AG04450 (cell line): ENCODE results near the gene KLHL33. TPM values are rescaled to one million over a fixed set of nuclear protein-coding genes. Genes with fewer than 3 reads are reported as not detected.

ENCODE experiments used
- CTCF ChIA-PET: fragments of 300-600, 350-600 bp; formaldehyde crosslinking; extraction: SDS; loops from one replicate; lab custom pipeline; 2022; ENCODE audit warnings: antibody characterized with exemption, inconsistent platforms; lab: Charles Lee
- POLR2A ChIA-PET: fragments of 350-600 bp; formaldehyde crosslinking; extraction: SDS; loops from one replicate; lab custom pipeline; 2021; ENCODE audit warnings: antibody characterized with exemption, inconsistent platforms; lab: Yijun Ruan, JAX
- DNase-seq: peaks from one replicate; pipeline ENCODE4 v3.0.0-alpha.2; 2011; ENCODE audit warnings: low read depth, low spot score
- H3K27ac ChIP-seq: one replicate; pipeline ENCODE4 v1.5.1; 2012; ENCODE audit warnings: low read depth, low read length, control low read depth
- H3K27me3 ChIP-seq: one replicate; pipeline ENCODE4 v1.6.0; 2012; ENCODE audit warnings: low read length; ENCODE audit not compliant: control insufficient read depth, insufficient read depth
- H3K4me3 ChIP-seq: 2 replicates; pipeline ENCODE4 v1.5.1; 2011; ENCODE audit warnings: mild to moderate bottlenecking, low read depth, low read length, control low read depth
- H3K9me3 ChIP-seq: 2 replicates; pipeline ENCODE4 v1.5.1; 2012; ENCODE audit warnings: low read length; ENCODE audit not compliant: control insufficient read depth, insufficient read depth
- CTCF ChIP-seq: IDR thresholded peaks from 2 replicates; pipeline ENCODE4 v1.5.1; 2011; ENCODE audit warnings: low read depth, low read length, control low read depth, inconsistent platforms
- polyA plus RNA-seq: library from polyadenylated mRNA; depleted of rRNA; stranded (reverse); fragments of >200 nt; gene quantifications from 2 replicates; pipeline ENCODE4 v1.2.3, GENCODE V29; 2011

Gene KLHL33
- polyA plus RNA-seq, 1 experiment = 0.06 TPM

DNA sequence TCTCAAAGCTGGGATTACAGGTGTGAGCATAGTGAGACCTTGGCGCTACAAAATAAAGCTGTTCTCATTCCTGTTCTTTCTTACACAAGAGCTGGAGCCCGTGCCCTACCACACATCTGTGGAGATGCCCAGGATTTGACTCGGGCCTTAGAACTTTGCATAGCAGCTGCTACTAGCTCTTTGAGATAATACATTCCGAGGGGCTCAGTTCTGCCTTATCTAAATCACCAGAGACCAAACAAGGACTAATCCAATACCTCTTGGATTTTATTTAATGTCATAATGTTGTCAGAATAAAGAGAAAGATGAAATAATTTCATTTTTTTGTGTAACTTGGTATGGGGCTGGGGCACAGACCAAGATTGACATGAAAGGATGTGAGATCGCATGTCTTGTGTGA is 40.8 kb upstream of the KLHL33 start:
- no peak overlapping the region for H3K4me3 ChIP-seq
- H3K27ac ChIP-seq = no peak overlapping the region
- no peaks in the 10 kb centered on the region for H3K9me3 ChIP-seq
- H3K27me3 ChIP-seq = no peaks in the 10 kb centered on the region
- POLR2A ChIA-PET = interaction anchor here (1.0 kb wide), 1 partner anchor 11 kb away, joined by 3 read pairs; no protein-coding TSS in a partner anchor
- TF ChIP-seq CTCF = no peak
- CTCF ChIA-PET = interaction anchor here (1.0 kb wide), 1 partner anchor 61 kb away, joined by 3 read pairs; no protein-coding TSS in a partner anchor
- DNase-seq = no peak

DNA sequence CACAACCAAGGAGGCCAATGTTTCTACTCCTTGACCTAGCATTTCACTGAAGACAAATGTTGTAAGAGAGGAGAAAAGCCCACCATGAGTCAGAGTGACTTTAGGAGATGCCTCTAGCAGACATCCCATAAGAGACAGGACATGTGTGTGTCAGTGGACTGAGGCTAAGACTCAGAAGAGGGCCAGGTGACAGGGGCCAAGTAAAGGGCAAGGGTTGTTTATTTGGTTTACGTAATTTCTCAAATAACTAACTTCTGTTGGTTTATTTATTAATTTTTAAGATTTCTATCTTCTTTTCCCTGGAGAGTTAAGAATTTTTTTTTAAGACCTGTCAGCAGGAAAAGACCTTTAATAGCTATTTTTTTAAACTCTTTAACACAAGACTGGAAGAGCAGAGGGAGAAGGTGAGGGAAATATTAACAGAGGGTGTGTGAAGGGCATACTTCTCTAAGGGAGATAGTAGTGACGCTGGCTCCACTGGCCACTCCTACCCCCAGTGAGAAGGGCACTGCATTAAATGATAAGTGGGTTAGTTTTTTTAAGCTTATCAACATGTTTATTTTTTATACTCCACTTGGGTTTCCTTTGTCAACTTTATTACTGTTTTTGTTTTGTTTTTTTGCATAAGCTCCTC is 36.7 kb upstream of the KLHL33 start:
- no peak for TF ChIP-seq CTCF
- CTCF ChIA-PET = interaction anchor here (0.7 to 2.4 kb wide), 2 partner anchors 145 to 166 kb away, joined by 3 to 6 read pairs; no protein-coding TSS in a partner anchor
- no peaks in the 10 kb centered on the region for H3K27me3 ChIP-seq
- H3K9me3 ChIP-seq = no peaks in the 10 kb centered on the region
- no peak overlapping the region for H3K4me3 ChIP-seq
- DNase-seq = no peak
- no peak overlapping the region for H3K27ac ChIP-seq
- POLR2A ChIA-PET = no interaction called here

GRCh38 chr14:20470603-20470901 is 34.6 kb upstream of the KLHL33 start:
- ChIA-PET POLR2A (interaction anchor here (1.8 to 3.1 kb wide), 3 partner anchors 9 to 58 kb away, joined by 5 to 30 read pairs (median 13); partner anchors contain the start of genes APEX1, OSGEP, PIP4P1 and TEP1), CTCF (interaction anchor here (0.9 to 1.6 kb wide), 2 partner anchors 9 to 55 kb away, joined by 3 to 5 read pairs; partner anchors contain the start of gene PIP4P1)
- H3K27ac ChIP-seq = peak overlapping the region; percentile 11
- no peaks in the 10 kb centered on the region for H3K9me3 ChIP-seq
- H3K4me3 ChIP-seq = peak overlapping the region; percentile 95
- no peak for TF ChIP-seq CTCF
- H3K27me3 ChIP-seq = no peaks in the 10 kb centered on the region
- DNase-seq = no peak

DNA sequence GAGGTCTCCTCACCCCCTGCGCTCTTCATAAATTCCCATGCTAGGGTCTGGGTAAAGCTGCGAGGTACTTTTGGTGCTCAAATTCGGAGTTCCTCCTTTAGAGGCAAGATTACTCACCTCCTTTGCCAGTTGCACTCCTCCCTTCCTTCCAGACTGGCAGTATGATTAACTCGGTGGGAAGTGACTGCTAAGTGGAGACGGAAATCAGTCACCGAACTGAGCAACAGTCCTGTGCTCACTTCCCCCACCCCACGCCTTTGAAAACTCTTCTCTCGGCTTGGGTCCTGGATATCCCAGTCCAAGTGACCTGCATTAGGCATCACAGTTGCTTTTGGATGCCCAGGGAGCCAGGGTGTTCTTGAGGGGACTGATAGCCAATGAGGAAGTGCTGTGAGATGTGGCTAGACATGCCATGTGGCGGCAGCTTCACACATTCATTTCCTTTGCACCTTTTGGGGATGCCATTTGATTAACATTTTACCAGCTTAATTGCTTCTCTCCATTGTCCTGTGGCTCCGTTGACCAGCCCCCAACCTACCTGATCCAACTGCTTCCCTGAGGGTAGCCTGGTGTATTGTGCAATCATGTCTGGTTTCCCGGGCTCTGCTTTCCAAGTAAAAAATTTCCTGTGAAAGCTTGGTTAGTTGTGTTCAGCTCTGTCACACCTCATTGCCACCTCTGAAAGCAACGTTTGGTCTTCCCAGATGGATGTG is 34.1 kb upstream of the KLHL33 start:
- no peak for DNase-seq
- H3K4me3 ChIP-seq = peak overlapping the region; percentile 95
- ChIA-PET POLR2A (interaction anchor here (0.8 to 3.1 kb wide), 6 partner anchors 9 to 143 kb away, joined by 3 to 30 read pairs (median 4); partner anchors contain the start of genes APEX1, OSGEP, PIP4P1 and TEP1), CTCF (interaction anchor here (0.9 to 1.6 kb wide), 4 partner anchors 9 to 221 kb away, joined by 3 to 5 read pairs (median 3); partner anchors contain the start of gene PIP4P1)
- H3K9me3 ChIP-seq = no peaks in the 10 kb centered on the region
- peak overlapping the region; percentile 70 for H3K27ac ChIP-seq
- no peak for TF ChIP-seq CTCF
- H3K27me3 ChIP-seq = no peaks in the 10 kb centered on the region
